Fibroblast of skin of right quadriceps (primary cell): ENCODE data around the gene SH3RF2.
A peak's percentile ranks its signal among the peaks of the same experiment; 100 is the strongest.
"Not testable (repeated sequence)": the region's sequence is repeated elsewhere in the genome, so short reads cannot be mapped to it uniquely, and the experiment has no call there.

Experiments used
- DNase-seq: peaks from one replicate; pipeline ENCODE4 v3.0.0-alpha.2; 2013

The SH3RF2 gene

GRCh38 chr5:145951071-145951470 lies 14.7 kb downstream of the SH3RF2 start:
- no peak for DNase-seq

DNA sequence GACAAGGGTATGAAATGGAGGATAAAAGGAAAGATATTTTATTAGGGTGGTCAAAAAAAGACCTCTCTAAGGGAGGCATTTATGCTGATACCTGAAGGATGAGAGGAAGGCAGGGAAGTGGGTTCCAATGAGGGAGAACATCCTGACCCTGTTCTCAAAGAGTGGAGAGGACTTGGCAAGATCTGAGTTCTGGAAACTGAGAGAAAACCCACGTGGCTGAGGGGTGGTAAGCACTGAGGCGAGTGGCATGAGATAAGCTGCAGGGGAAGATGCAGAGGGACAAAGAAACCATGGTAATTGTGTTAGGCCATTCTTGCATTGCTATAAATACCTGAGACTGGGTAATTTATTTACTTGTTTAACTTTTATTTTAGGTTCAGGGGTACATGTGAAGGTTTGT lies 16.8 kb downstream of the SH3RF2 start:
- no peak for DNase-seq

DNA sequence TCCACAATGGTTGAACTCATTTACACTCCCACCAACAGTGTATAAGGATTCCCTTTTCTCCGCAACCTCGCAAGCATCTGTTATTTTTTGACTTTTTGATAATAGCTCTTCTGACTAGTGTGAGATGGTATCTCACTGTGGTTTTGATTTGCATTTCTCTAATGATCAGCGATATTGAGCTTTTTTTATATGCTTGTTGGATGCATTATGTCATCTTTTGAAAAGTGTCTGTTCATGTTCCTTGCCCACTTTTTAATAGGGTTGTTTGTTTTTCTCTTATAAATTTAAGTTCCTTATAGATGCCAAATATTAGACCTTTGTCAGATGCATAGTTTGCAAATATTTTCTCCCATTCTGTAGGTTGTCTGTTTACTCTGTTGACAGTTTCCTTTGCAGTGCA lies 17.8 kb downstream of the SH3RF2 start:
- DNase-seq = not testable (repeated sequence)

DNA sequence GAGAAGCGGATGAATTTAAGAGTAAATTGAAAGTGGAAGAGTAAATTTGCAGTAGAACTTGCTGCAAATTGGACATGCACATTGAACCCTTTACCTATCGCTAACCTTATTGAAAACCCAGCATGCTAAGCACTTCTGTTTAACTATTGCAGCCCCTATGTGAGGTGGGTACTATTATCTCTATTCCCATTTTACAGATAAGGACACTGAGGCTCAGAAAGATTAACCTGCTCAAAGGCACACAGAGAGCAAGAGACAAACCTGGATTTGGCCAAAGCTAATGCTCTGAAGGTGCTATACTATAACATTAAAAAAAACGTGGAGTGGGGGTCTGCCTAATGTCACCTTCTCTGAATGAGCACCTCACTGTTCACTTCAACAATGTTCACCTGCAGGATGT lies 21.0 kb downstream of the SH3RF2 start:
- DNase-seq = no peak

DNA sequence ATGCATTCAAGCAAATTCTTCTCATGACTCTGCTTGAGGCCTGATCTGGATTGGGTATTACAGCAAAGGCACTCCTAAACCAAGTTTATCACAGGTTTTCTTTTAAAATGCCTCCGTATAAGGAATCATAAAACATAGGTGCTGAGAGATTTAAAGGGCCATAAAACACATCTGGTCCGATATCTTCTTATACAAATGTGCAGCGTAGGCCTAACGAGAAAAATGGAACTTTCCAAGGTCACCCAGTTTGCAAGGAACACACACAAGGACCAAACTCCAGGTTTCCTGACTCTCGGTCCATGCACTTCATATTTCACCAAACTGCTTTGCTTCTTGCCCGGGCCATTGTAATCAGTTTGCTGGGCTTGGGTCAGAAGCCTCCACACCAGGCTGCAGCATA lies 22.1 kb downstream of the SH3RF2 start:
- DNase-seq = no peak

- DNase-seq = no peak
These were observed 23.8 kb downstream of the SH3RF2 start for GRCh38 chr5:145960166-145960565.

DNA sequence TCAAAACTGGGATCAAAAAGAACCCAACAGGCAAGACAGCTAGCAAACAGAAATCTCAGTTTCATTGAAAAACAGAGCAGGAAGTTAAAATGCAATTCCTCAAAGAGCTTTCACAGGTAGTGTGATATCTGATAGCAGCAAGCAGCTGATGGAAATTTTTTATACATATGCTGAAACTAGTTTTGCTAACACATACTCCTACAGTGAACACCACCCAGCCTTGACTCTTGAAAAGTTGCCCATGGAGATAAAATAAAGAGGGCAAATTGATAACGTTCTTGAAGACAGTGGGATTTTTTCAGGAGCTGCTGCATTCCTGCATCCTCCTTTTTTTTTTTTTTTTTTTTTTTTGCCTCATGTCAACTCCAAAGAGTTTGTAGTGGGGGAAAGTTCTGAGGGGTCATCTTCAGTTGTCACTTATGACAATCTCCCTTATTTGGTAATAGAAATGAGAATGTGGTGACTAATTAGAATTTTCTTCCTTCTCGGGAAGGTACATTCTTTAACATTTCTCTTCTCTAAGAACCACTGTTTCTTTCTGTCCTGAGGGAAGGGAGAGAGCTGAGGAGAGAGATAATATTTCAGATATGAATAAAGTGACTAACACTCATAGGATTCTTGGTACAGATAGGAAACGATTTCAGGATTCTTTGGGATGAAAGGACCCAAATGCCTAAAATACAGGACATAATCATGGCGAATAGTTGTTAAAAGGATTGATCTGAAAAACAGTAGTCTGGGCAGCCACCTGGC lies 24.6 kb downstream of the SH3RF2 start:
- DNase-seq = peak; percentile 16

DNA sequence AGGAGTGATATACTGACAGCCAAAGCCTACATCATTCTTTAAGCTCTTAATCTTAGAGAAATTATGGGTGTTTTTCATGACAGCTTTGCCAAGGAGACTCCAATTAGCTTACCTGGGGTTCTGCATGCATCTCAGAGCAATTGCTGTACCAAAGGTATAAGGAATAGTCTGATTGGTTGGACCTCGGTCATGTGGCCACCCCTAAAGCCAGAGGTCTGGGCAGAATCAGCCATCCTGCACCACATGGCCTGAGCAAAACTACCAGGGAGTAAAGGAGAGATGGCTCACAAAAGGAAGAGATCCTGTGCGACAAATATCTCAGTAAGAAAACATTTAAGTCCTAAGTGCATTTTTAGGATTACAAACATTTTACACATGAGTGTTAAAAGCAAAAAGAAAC lies 25.6 kb downstream of the SH3RF2 start:
- DNase-seq = no peak

- DNase-seq = not testable (repeated sequence)
These were observed 27.6 kb downstream of the SH3RF2 start for GRCh38 chr5:145964008-145964407.

DNA sequence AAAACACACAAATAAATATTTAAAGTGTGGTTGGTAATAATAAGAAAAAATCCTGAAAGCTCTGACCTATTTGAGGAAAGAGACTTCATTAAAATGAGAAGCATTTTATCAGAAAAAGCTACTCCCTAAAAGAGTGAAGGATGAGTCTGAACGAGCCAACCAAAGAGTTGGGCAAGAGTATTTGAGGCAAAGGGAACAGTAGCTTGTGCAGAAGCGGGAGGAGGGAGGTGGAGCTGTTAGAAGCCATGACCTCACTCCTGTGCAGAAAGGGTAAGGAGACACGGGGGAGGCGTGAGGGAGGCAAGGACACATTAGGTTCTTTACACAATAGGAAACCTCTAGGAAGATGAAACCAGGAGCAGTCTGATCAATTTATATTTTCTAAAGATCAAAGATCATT lies 29.4 kb downstream of the SH3RF2 start:
- no peak for DNase-seq

GRCh38 chr5:145967296-145967695 lies 30.9 kb downstream of the SH3RF2 start:
- DNase-seq = no peak

DNA sequence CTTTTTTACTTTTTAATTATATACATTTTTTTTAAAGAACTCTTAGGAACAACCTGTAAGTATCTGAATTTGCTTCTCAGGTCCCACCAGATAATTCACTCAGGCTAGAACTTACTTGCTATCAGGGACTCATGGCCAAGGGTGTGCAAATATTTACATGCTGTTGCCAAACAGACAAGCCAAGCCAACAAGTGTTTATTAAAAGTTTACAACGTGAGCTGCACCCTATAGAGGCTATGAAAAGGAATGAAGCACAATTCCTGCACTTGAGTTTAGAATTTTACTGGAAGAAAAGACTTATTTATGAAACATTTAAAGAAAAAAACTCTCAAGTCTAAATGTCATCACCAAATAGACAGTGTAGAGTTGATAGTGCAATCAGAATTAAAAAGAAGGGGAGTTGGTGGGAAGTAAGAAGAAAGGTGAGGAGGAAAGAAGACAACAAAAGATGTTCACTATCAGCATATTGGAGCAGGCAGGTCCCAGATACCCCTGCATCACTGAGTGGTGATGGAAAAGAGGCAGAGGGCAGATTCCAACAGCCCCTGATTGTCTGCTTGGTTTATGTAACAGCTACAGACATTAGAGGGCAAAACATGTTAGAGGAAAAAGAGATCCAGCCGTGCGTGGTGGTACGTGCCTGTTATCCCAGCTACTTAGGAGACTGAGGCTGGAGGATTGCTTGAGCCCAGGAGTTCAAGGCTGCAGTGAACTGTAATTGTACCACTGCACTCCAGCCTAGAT lies 32.8 kb downstream of the SH3RF2 start:
- DNase-seq = no peak

- DNase-seq = no peak
These were observed 33.3 kb downstream of the SH3RF2 start for GRCh38 chr5:145969714-145970092.

- no peak for DNase-seq
These were observed 34.7 kb downstream of the SH3RF2 start for GRCh38 chr5:145971108-145971507.

DNA sequence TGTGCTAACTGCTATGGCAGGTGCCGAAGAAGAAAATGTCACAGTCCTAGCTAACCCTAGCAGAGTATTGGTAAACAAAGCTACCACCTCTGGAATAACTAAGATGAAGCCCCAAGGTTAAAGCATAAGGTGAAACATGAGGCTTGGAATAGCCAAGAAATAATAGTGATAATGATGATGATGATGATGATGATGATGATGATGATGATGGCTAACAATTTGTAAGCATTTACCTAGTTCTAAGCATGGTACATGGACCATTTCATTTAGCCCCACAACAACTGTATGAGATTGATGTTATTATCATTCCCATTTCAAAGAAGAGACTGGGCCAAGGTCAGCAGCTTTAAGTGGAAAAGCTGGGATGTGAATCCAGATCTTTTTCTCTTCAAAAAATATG lies 35.3 kb downstream of the SH3RF2 start:
- DNase-seq = no peak

DNA sequence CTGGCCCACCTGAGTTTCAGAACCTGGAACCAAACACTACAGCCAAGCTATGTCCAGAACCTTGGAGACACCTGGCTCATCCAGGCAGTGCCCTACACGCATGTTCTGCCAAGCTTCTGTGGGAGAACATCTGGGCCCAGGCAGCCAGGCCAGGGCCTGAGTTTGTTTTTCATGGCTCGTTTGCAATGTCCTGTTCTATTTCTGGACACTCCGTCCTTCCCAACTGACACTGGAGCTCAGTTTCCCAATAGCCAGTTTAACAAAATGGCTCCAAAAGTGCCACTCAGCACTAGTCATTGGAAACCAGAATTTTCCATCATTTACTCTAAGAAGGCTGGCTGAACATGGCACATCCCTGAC lies 38.6 kb downstream of the SH3RF2 start:
- DNase-seq = no peak

DNA sequence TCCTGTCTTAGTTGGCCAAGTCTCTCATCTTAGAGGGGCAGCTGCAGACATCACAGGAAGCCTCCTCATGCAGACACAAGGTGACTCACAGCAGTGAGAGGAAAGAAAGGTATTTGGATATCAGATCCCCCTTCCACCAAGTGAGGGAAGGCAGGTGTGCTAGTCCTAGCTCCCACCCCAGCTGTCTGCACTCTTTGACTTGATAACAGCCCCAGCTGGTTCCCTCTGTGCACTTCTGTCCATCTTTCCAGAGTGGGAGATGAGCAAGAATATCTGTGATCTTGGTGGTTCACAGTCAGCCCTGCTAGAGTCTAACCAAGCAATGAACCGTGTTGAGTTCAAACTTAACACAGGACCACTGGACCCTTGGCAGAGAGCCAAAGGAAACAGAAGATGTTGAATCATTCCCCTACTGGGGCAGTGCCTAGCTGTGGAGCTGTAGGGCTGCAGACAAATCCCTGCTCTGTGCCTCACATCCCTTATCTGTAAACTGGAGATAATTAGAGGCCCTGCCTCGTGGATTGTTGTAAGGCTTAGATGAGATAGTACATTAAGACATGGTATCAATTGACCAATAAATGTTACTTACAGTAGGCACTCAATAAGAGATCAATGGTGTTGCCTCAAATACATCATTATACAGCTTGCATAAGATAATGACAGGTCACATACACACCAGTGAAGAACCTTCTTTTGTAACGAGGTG lies 39.1 kb downstream of the SH3RF2 start:
- DNase-seq = peak; percentile 84

- DNase-seq = peak; percentile 48
These were observed 40.2 kb downstream of the SH3RF2 start for GRCh38 chr5:145976431-145977155.

GRCh38 chr5:145978171-145978570 lies 41.8 kb downstream of the SH3RF2 start:
- DNase-seq = no peak

- DNase-seq = no peak
These were observed 42.3 kb downstream of the SH3RF2 start for GRCh38 chr5:145978708-145979107.

DNA sequence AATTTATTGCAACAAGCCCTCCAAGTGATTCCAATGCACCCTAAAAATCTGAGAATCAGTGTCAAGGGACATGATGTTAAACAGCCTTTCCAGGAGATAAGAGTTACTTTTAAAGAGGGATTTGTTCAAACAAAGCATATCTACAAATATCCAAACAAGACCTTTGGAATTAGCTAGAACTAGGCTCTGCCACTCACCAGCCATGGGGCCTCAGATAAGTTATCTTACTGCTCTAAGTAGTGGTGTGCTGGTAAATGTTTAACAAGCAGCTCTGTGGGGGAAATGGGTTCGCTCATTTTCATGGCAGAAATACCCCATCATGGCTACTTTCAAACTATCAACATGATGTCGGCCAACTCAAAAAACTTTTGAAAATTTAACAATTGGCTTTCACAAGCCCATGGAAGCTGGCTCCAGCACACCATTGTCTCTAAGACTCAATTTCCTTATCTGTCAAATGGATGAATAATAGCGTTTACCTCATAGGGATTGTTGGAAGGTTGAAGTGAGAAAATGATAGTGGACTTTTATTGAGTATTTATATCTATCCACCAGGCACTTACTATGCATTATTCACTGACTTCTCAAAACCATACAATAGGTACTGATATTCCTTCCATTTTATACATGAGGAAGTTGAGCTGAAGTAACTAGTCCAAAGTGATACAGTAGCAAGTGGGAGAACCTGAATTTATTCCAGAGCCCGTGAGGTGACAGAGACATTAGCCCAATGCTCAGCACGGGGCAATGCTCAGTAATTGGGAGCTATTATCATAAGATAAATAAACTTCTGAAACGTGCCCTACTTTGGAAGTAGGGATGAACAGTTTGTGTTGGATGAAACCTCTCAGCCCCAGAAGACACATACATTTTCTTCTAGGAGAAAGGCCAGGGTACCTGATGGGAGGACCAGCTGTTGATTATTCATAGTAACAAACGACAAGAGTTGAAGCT lies 43.2 kb downstream of the SH3RF2 start:
- no peak for DNase-seq

DNA sequence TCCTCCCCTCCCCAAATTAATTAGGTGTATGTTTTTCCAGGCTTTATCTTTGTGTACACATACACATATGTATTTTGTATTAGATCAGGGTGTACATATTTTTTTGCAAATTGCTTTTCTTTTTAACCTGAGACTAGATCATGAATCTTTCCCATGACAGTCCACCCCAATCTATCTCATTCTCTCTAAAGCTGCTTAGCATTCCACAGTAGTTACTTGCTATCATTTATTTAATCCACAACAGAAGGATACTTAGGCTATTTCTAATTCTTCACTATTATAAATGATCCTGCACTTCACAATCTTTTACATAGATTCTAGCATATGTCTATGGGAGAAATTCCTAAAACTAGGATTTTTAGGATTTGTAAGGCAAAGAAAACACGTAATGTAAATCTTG lies 43.9 kb downstream of the SH3RF2 start:
- no peak for DNase-seq
